RCC 7860 (cell line): ENCODE data around the gene NUTM2A.
"Not testable (repeated sequence)": the region's sequence is repeated elsewhere in the genome, so short reads cannot be mapped to it uniquely, and the experiment has no call there.

ENCODE experiments used
- DNase-seq: peaks from one replicate; pipeline ENCODE4 v3.0.0-alpha.2; 2015; ENCODE audit warnings: low spot score
- FAIRE-seq: peaks from 2 replicates; lab custom pipeline; 2012; peaks lifted over from hg19 to GRCh38; lab: Jason Lieb, UNC

NUTM2A gene

GRCh38 chr10:87225148-87225547 is at the start of gene NUTM2A:
NUTM2A (plus strand) TSS chr10:87225448; CDS start chr10:87225831, 383 bp downstream.
- not testable (repeated sequence) for DNase-seq, FAIRE-seq

DNA sequence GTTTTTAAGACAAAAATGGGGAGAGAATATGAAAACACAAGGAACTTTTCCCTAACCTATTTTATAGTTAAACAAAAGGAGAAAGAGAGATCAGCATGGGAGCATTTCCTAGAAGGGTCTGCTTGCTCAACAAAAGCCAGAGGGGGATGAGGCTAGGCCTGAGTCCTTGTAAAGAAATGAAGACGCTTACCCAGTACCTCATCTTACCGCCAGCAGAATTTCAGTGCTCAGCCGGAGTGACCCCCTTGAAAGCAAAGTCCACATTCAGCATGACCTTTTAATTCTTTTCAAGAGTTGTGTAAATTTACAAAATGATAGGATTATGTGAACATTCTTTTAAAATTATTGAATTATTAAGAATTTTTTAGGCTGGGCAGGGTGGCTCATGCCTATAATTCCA is 47.7 kb upstream of the NUTM2A start:
- DNase-seq, FAIRE-seq: not testable (repeated sequence)

- FAIRE-seq, DNase-seq: not testable (repeated sequence)
Measured at GRCh38 chr10:87184421-87184820, 40.8 kb upstream of the NUTM2A start.

DNA sequence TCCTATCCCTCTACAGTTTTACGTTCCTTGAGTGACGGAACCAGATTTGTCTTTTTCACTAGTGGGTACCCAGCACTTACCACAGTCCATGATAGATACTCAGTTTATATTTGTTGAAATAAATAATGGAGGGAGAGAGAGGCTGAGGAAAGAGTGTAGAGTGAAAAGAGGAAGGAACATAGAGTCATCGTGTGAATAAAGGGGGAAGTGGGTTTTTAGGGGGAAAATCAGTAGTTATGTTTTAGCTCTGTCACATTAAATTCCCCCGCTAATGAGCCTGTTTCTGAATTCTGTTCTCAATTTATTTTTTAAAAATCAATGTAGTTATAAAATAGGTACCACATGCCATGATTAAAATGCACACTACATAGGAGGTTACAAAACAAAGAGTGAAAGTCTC is 39.2 kb upstream of the NUTM2A start:
- not testable (repeated sequence) for DNase-seq

DNA sequence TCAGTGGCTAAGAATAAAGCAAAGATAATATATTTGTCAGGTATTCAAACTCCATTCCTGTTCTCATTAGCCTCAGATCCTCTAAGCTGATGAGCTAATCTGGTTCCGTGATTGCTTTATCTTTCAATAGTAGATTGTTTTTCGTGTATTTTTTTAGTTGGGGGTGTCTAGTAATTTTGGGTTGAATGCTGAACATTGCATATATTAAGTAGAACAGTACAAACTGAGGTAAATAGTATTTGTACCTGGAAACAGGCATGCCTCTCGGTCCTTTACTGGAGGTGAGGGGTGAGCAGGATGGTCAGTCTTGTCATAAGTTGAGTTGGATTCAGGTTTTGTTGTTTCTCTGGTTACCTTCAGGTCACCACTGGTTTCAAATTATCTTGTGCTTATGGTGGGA is 37.7 kb upstream of the NUTM2A start:
- DNase-seq, FAIRE-seq: not testable (repeated sequence)

More for the DNA sequence above, 39.2 kb upstream of the NUTM2A start:
- FAIRE-seq = not testable (repeated sequence)

DNA sequence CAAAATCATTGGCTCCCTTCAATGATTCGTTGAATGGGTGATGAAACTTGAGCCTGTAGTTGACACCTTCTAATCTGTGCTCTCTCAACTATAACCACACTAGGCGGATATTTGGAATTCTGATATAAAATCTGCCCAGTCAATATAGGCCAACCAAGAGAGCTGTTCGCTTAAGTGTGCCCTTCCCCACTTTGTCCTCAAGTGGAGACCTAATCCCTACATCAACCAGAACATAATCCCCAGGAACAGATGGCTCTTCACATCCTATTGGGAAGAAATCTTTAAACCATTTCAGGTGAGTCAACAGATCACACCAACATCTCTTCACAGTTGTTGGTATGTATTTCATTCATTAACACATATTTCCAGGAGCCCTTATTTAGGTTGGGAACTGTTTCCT is 33.4 kb upstream of the NUTM2A start:
- not testable (repeated sequence) for FAIRE-seq, DNase-seq

DNA sequence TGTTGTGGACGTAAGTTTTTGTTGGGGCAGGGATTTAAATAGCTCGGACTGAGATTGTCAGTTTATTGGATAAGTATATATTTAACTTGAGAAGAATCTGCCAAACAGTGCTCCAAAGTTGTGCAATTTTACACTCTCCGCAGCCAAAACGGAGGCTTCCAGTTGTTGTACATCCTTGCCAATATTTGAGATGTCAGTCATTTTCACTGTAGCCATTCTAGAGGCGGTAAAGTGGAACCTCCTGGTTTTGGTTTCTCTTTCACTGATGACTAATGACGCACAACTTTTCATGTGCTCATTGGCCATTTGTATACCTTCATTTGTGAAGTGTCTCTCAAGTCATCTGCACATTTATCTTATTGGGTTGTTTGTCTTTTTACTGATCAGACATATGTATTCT is 24.3 kb upstream of the NUTM2A start:
- DNase-seq = peak; percentile 59

DNA sequence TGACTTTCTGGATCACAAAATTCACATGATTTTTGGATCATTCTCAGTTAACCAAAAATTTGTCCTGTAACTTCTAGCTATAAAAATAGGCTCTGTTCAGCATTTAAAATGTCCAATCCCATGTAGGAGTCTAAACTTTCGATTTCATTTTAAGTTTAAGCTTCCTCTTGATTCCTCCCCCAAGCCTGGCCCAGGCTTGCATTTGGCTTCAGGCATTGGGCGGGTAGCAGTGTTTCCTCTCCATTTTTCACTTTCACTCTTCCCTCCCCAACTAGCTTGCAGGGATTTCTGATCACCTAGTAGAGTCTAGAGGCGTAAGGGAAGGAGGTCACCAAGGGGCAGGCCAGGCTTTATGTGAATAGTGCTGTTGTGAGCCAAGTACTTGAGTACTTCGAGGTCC is 20.4 kb upstream of the NUTM2A start:
- not testable (repeated sequence) for DNase-seq, FAIRE-seq

More for the DNA sequence above, 24.3 kb upstream of the NUTM2A start:
- peak; percentile 78 for FAIRE-seq

DNA sequence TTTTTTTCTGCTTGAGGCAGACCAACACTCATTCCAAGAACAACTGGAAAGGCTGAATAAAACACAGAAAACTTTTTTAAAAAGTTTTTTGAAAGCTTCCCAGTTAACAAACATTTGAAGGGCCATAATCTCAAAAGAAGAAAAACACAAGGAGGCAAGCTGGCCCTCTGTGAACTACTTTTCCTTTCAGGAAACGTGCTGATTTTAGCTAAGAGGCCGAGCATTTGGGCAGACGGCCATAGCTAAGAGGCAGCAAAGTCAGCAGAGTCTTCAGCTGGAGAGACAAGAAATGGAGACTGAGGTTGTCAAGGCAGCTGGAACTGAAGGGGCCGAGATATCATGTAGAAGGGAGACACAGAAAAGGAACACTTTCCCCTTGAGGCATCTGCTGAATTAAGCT is 18.3 kb upstream of the NUTM2A start:
- DNase-seq = not testable (repeated sequence)

GRCh38 chr10:87210309-87210708 is 14.9 kb upstream of the NUTM2A start:
- FAIRE-seq = peak; percentile 68
- peak; percentile 13 for DNase-seq

More for the DNA sequence above, 18.3 kb upstream of the NUTM2A start:
- not testable (repeated sequence) for FAIRE-seq

DNA sequence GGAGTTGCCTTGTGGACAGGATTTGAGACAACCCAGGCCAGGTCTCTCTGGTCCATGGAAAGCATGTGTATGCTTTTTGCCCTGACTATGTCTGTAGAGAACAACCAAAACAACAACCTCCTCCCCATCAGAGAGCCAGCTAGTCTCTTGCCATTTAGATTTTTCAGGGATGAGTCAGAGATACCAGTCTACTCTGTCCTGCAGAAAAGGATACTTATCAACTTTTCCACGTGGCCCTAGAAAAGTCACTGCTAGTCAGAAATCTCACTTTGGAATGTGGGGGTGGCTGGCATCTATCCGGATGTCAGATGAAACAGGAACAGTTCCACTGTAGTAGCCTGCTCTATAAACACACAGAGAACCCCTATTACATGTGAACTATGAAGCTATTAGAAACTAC is 13.4 kb upstream of the NUTM2A start:
- DNase-seq = peak; percentile 44
- FAIRE-seq = not testable (repeated sequence)

- not testable (repeated sequence) for DNase-seq, FAIRE-seq
Measured at GRCh38 chr10:87213150-87213765, 12.0 kb upstream of the NUTM2A start.

DNA sequence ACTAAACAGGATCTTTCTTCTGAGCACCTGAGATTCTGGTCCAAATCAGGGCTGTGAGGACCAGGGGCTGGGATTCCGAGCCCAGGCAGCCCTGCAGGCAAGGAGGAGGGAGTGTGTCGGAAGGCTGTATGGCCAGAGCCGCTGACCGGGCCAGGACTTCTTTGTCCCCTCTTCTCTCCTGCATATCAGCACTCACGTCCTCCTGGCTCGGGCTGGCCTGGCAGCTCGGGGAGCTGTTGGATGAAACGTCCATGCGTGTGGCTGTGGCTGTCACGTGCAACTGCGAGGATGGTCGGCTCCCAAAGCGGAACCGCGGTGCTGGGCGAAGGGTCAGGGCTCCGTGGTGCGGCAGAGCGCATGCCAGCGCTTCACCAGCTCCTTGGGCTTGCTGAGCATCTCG is 11.4 kb upstream of the NUTM2A start:
- FAIRE-seq, DNase-seq: not testable (repeated sequence)

GRCh38 chr10:87216120-87216519 is 9.1 kb upstream of the NUTM2A start:
- DNase-seq, FAIRE-seq: not testable (repeated sequence)

DNA sequence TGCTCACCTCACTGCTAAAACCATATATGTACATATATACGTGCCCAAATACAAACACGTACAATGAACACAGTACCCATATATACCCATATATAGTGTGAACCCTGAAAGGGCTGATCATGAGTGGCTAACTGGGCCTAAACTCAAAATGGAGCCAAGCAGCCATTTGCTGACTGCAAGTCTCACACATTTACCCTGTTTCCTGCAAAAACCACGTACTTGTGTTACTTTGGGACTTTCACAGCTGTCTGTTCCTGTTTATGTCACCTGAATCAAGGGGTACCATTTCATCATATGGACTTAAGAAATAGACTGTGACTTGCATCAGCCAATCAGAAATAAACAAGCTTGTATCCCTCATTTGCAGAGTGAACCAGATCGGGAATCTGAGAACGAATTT is 5.9 kb upstream of the NUTM2A start:
- not testable (repeated sequence) for FAIRE-seq, DNase-seq

GRCh38 chr10:87222789-87223188 is 2.5 kb upstream of the NUTM2A start:
- DNase-seq, FAIRE-seq: not testable (repeated sequence)

GRCh38 chr10:87228247-87228646 is 3.0 kb downstream of the NUTM2A start:
- FAIRE-seq, DNase-seq: not testable (repeated sequence)

GRCh38 chr10:87229211-87229610 is 4.0 kb downstream of the NUTM2A start:
- not testable (repeated sequence) for DNase-seq, FAIRE-seq

DNA sequence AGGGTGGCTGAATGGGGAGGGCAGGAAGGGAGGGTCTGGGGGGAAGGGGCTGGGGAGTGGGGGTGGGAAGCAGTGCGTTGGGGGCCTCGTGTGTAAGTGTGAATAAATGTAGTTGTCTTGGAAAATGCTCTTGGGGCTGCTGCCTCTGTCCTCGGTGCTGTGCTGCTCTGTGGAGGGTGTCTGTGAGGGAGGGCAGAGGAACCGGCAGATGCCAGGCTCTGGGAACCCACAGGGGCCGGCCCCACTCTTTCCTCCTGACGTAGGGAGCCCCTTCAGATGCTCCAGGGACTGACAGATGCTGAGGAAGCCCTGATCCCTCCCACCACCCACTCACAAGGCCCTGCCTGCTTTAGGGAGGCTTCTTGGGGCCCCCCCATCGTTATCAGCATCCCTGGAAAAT is 9.6 kb downstream of the NUTM2A start:
- FAIRE-seq, DNase-seq: not testable (repeated sequence)

DNA sequence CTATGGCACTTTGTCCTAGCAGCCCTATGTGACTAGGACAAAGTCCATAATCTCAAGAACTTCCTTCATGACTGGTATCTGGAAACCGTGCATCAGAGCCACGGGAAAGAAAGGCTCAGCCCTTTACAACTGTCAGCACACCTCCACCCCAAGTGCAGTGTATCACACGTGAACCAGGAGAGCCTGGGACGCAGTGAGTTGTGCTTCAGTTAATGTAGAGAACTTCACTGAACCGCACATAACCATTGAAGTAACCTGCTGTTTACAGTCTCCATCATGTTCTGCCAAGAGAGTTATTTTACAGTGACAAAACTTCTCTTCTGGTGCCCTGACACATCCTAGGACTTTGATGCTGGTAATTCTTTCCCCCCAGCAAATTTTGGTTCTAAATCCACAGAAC is 12.0 kb downstream of the NUTM2A start:
- not testable (repeated sequence) for FAIRE-seq, DNase-seq

GRCh38 chr10:87239346-87239808 is 14.1 kb downstream of the NUTM2A start:
- FAIRE-seq, DNase-seq: not testable (repeated sequence)

DNA sequence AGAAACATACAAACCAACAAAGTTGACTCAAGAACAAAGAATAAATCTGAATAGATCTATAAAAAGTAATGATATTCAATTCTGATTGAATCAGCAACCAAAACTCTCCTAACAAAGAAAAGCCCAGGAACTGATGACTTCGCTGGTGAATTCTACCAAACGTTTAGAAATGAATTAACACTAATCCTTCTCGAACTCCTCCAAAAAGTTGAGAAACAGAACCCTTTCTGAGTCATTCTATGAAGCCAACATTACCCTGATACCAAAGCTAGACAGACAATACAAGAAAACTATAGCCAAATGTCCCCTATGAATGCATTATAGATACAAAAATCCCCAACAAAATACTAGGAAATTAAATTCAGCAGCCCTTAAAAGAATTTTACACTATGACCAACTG is 16.9 kb downstream of the NUTM2A start:
- not testable (repeated sequence) for FAIRE-seq, DNase-seq
